Uterus (tissue), 4 donors: ENCODE results near the gene MIDN. TPM values are rescaled to one million over a fixed set of nuclear protein-coding genes. Genes with fewer than 3 reads are reported as not detected.
"Not testable (repeated sequence)": the region's sequence is repeated elsewhere in the genome, so short reads cannot be mapped to it uniquely, and the experiment has no call there.

Experiments used
- DNase-seq, 2 donors: peaks; one replicate each; pipeline ENCODE4 v3.0.0-alpha.2; 2019 to 2020
- H3K27ac ChIP-seq, 2 donors: fragments of 200-600 bp; sonication (generic); 1 replicate in 1 of 2; 2 replicates in 1 of 2; pipeline ENCODE4 v1.5.1; 2016 to 2018
- H3K27me3 ChIP-seq, 2 donors: fragments of 200-600 bp; sonication (generic); one replicate each; pipeline ENCODE4 v1.5.1; 2018 to 2019; ENCODE audit warnings: control low read depth in 1 of 2
- H3K36me3 ChIP-seq, 2 donors: fragments of 200-600 bp; sonication (generic); one replicate each; pipeline ENCODE4 v1.5.1; 2019; ENCODE audit warnings: control low read depth in 1 of 2
- H3K4me1 ChIP-seq, 2 donors: fragments of 200-600 bp; sonication (generic); one replicate each; pipeline ENCODE4 v1.5.1; 2018 to 2019; ENCODE audit warnings: control low read depth in 1 of 2
- H3K4me3 ChIP-seq, 2 donors: fragments of 200-600 bp; sonication (generic); 1 replicate in 1 of 2; 2 replicates in 1 of 2; pipeline ENCODE4 v1.5.1; 2018 to 2019; ENCODE audit warnings: mild to moderate bottlenecking in 1 of 2
- H3K9me3 ChIP-seq, 2 donors: fragments of 200-600 bp; sonication (generic); one replicate each; pipeline ENCODE4 v1.5.1; 2019; ENCODE audit warnings: control low read depth in 1 of 2
- POLR2A ChIP-seq, 2 donors: fragments of 450-650 bp; IDR thresholded peaks; one replicate each; pipeline ENCODE4 v1.6.1; 2016; ENCODE audit warnings: antibody characterized with exemption in 2 of 2, mild to moderate bottlenecking in 1 of 2, moderate library complexity in 1 of 2
- intact Hi-C: fragments of 100-400 bp; cut with DNase I; formaldehyde crosslinking; loops from one replicate; pipeline ENCODE4 v1.15.1; 2023; ENCODE audit warnings: low total_unique reads
- total RNA-seq, 4 donors: library from RNA; depleted of rRNA in 3 of 4; stranded (reverse); fragments of >200 nt in 3 of 4; gene quantifications; one replicate each; pipeline versions ENCODE4 v1.1.0 to v1.2.4, GENCODE V29; 2014 to 2023
- TF ChIP-seq, protein P1 (sequence below), 4 experiments: fragments of 200-600 bp in 2 of 4; fragments of 450-650 bp in 2 of 4; sonication (generic) in 2 of 4; IDR thresholded peaks; one replicate each; pipeline ENCODE4 v1.5.1; 2016 to 2019; ENCODE audit warnings: antibody characterized with exemption in 4 of 4, mild to moderate bottlenecking in 2 of 4, moderate library complexity in 1 of 4
- donor health status: DM: yes; HTN: yes; CAD: no.

The MIDN gene
- total RNA-seq, result 100 to 1,000 TPM in 1 of 4 donors, 10 to 100 TPM in 2, under 1 TPM in 1; 0.77 to 108 (median 15.0) TPM

GRCh38 chr19:1248139-1248785 is at the start of gene MIDN:
MIDN (plus strand) TSS chr19:1248583; CDS start chr19:1250297, 1,714 bp downstream.
- Histone ChIP-seq H3K27me3 (no peaks in the 10 kb centered on the region), H3K36me3 (no peaks in the 10 kb centered on the region), H3K4me1 (peaks cover 0 to 21% of the 10 kb centered on the region in 2 donors), H3K27ac (peak within 1 kb of the TSS; percentile 99 to 100), H3K9me3 (no peaks in the 10 kb centered on the region), H3K4me3 (peak within 1 kb of the TSS; percentile 66 to 71)
- intact Hi-C loops, result no loop called here
- peak; percentile 82 to 87 for DNase-seq
- TF ChIP-seq, protein P1, sequence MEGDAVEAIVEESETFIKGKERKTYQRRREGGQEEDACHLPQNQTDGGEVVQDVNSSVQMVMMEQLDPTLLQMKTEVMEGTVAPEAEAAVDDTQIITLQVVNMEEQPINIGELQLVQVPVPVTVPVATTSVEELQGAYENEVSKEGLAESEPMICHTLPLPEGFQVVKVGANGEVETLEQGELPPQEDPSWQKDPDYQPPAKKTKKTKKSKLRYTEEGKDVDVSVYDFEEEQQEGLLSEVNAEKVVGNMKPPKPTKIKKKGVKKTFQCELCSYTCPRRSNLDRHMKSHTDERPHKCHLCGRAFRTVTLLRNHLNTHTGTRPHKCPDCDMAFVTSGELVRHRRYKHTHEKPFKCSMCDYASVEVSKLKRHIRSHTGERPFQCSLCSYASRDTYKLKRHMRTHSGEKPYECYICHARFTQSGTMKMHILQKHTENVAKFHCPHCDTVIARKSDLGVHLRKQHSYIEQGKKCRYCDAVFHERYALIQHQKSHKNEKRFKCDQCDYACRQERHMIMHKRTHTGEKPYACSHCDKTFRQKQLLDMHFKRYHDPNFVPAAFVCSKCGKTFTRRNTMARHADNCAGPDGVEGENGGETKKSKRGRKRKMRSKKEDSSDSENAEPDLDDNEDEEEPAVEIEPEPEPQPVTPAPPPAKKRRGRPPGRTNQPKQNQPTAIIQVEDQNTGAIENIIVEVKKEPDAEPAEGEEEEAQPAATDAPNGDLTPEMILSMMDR (IDR thresholded peaks at IDR 0.05), result peak in 2 of 4 experiments; percentile 13 to 30
- peak; percentile 79 to 85 for TF ChIP-seq POLR2A (IDR thresholded peaks at IDR 0.05)

DNA sequence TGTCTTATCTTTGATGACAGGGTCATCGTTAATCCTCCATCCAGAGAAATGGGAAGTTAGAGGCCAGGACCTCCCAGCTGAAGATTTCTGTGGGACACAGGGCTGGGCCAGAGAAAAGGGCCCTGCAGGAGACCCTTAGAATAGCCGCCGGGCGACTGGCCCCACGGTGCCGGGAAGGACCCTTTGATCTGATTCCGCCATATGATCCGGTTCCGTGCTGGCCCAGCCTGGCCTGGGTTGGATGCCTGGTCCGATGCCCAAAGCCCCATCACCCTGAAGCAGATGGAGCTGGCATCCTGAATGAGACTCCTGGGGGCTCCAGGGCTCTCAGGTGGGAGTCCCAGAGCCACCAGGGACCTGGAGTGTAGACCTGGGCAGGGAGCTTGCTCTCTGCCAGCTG is 48.9 kb upstream of the MIDN start:
- no peak overlapping the region for H3K4me3 ChIP-seq
- intact Hi-C loops, result no loop called here
- no peaks in the 10 kb centered on the region for H3K27me3 ChIP-seq
- H3K27ac ChIP-seq, result no peak overlapping the region
- H3K36me3 ChIP-seq, result no peaks in the 10 kb centered on the region
- H3K9me3 ChIP-seq, result no peaks in the 10 kb centered on the region
- no peaks in the 10 kb centered on the region for H3K4me1 ChIP-seq
- TF ChIP-seq POLR2A (IDR thresholded peaks at IDR 0.05), result no peak
- TF ChIP-seq, protein P1 (IDR thresholded peaks at IDR 0.05), result no peak
- DNase-seq, result no peak

DNA sequence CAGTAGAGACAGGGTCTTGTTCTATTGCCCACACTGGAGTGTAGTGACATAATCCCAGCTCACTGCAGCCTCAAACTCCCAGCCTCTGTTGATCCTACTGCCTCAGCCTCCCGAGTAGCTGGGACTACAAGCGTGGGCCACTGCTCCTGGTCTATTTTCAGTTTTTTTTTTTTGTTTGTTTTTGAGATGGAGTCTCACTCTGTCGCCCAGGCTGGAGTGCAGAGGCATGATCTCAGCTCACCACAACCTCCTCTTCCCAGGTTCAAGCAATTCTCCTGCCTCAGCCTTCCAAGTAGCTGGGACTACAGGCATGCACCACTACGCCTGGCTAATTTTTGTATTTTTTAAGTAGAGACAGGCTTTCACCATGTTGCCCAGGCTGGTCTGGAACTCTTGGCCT is 47.8 kb upstream of the MIDN start:
- H3K4me1 ChIP-seq, H3K9me3 ChIP-seq, DNase-seq, H3K27me3 ChIP-seq, H3K36me3 ChIP-seq, H3K27ac ChIP-seq, H3K4me3 ChIP-seq, intact Hi-C loops: not testable (repeated sequence)

GRCh38 chr19:1205114-1206099 is 43.0 kb upstream of the MIDN start, which contains the start of gene STK11:
STK11 (plus strand) TSS chr19:1205778; CDS start chr19:1206914, 1,136 bp downstream.
- no peaks in the 10 kb centered on the region for H3K27me3 ChIP-seq
- H3K36me3 ChIP-seq, result no peaks in the 10 kb centered on the region
- peak; percentile 82 to 86 for TF ChIP-seq POLR2A (IDR thresholded peaks at IDR 0.05)
- TF ChIP-seq, protein P1 (IDR thresholded peaks at IDR 0.05), result peak in 1 of 4 experiments; percentile 43
- H3K27ac ChIP-seq, result peak within 1 kb of the TSS; percentile 86 to 89
- H3K4me1 ChIP-seq, result peaks cover 0 to 4% of the 10 kb centered on the region in 2 donors
- H3K9me3 ChIP-seq, result no peaks in the 10 kb centered on the region
- intact Hi-C loops, result no loop called here
- H3K4me3 ChIP-seq, result peak within 1 kb of the TSS; percentile 68 to 71
- DNase-seq, result peak; percentile 98 to 99

DNA sequence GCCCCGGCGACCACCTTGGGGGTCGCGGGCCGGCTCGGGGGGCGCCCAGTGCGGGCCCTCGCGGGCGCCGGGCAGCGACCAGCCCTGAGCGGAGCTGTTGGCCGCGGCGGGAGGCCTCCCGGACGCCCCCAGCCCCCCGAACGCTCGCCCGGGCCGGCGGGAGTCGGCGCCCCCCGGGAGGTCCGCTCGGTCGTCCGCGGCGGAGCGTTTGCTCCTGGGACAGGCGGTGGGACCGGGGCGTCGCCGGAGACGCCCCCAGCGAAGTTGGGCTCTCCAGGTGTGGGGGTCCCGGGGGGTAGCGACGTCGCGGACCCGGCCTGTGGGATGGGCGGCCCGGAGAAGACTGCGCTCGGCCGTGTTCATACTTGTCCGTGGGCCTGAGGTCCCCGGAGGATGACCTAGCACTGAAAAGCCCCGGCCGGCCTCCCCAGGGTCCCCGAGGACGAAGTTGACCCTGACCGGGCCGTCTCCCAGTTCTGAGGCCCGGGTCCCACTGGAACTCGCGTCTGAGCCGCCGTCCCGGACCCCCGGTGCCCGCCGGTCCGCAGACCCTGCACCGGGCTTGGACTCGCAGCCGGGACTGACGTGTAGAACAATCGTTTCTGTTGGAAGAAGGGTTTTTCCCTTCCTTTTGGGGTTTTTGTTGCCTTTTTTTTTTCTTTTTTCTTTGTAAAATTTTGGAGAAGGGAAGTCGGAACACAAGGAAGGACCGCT is 42.1 kb upstream of the MIDN start:
- intact Hi-C loops, result no loop called here
- no peak for DNase-seq
- H3K27ac ChIP-seq, result peak overlapping the region; percentile 65 to 89
- TF ChIP-seq, protein P1 (IDR thresholded peaks at IDR 0.05), result no peak
- no peak for TF ChIP-seq POLR2A (IDR thresholded peaks at IDR 0.05)
- no peaks in the 10 kb centered on the region for H3K9me3 ChIP-seq
- peak overlapping the region; percentile 68 to 71 for H3K4me3 ChIP-seq
- H3K36me3 ChIP-seq, result no peaks in the 10 kb centered on the region
- peaks cover 0 to 10% of the 10 kb centered on the region in 2 donors for H3K4me1 ChIP-seq
- H3K27me3 ChIP-seq, result no peaks in the 10 kb centered on the region
